Measurements from ENCODE around the gene CTH. TPM values are rescaled to one million over a fixed set of nuclear protein-coding genes. Genes with fewer than 3 reads are reported as not detected.
"Not testable (repeated sequence)": the region's sequence is repeated elsewhere in the genome, so short reads cannot be mapped to it uniquely, and the experiment has no call there.

CTH gene
- total and polyA plus RNA-seq, 8 donors, result 6.5 to 10.3 (median 8.1) TPM

DNA sequence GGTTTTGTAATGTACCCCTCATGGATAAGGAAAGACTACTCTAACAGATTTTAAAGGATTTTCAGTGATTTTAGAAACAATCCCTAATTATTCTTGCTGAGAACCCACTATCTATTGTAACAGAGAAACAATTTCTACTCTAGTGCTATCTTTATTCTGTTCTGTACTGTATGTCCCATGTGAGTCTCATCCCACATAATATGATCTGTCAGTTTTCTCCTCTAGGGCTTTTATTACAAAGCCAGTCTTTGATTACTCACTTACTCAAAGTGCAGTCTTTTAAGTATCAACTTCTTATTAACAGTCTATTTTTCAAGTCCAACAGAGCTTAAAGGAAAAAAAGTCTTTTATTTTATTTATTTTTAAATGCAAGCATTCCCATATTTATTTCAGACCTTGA, 54.8 kb downstream of the CTH start:
- no peaks in the 10 kb centered on the region for H3K27me3 ChIP-seq
- intact Hi-C loops (cut with DNase I), result no loop called here
- no peaks in the 10 kb centered on the region for H3K36me3 ChIP-seq
- TF ChIP-seq, protein P1, sequence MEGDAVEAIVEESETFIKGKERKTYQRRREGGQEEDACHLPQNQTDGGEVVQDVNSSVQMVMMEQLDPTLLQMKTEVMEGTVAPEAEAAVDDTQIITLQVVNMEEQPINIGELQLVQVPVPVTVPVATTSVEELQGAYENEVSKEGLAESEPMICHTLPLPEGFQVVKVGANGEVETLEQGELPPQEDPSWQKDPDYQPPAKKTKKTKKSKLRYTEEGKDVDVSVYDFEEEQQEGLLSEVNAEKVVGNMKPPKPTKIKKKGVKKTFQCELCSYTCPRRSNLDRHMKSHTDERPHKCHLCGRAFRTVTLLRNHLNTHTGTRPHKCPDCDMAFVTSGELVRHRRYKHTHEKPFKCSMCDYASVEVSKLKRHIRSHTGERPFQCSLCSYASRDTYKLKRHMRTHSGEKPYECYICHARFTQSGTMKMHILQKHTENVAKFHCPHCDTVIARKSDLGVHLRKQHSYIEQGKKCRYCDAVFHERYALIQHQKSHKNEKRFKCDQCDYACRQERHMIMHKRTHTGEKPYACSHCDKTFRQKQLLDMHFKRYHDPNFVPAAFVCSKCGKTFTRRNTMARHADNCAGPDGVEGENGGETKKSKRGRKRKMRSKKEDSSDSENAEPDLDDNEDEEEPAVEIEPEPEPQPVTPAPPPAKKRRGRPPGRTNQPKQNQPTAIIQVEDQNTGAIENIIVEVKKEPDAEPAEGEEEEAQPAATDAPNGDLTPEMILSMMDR (IDR thresholded peaks at IDR 0.05), result no peak
- ATAC-seq (no peak), DNase-seq (no peak)
- no peak overlapping the region for H3K27ac ChIP-seq
- no peak overlapping the region for H3K4me3 ChIP-seq
- H3K4me1 ChIP-seq, result no peaks in the 10 kb centered on the region
- no peaks in the 10 kb centered on the region for H3K9me3 ChIP-seq

DNA sequence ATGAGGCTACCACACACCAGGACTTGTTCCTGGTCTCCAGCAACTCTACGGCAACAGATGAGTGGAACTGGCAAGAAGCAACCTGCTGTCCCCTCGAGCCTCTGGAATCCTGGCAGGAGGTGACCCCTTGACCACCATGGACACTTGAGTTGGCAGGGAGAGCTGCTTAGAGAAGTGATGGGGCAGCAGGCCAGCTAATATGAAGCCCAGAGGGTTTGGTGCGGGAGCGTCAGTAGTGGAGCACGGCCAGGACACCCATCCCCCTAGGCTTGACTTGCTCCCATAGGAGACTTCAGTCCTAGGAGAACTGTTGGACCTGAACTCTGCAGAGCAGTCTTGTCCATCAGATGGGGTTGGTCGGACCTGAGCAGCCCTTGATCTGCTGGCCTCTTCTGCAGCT, 56.5 kb downstream of the CTH start:
- no peaks in the 10 kb centered on the region for H3K9me3 ChIP-seq
- no peak for ATAC-seq
- intact Hi-C loops (cut with DNase I), result no loop called here

DNA sequence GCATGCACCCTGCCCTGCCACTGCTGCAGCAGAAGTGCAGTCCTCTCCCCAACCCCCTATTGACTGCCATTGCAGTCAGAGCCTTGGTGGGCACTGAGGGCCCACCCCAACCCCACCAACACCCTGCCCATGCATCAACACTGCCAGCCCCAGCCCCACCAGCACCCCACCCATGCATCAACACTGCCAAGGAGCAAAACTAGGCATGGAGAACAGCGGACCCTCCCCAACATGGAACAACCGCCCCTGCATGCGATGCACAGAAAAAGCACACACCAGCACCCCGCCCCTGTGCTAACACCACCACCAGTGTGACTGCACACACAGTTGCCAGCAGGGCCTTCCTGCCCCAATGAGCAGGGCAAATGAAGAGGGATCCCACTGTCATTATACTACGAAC, 57.1 kb downstream of the CTH start:
- Histone ChIP-seq H3K27ac (no peak overlapping the region), H3K4me3 (no peak overlapping the region), H3K4me1 (no peaks in the 10 kb centered on the region), H3K27me3 (no peaks in the 10 kb centered on the region), H3K36me3 (no peaks in the 10 kb centered on the region), H3K9me3 (no peaks in the 10 kb centered on the region)
- ATAC-seq (no peak), DNase-seq (no peak)
- TF ChIP-seq, protein P1 (IDR thresholded peaks at IDR 0.05), result no peak
- intact Hi-C loops (cut with DNase I), result no loop called here

More for the DNA sequence above, 56.5 kb downstream of the CTH start:
- TF ChIP-seq, protein P1 (IDR thresholded peaks at IDR 0.05), result no peak
- no peak for DNase-seq
- H3K27ac ChIP-seq, result no peak overlapping the region
- no peaks in the 10 kb centered on the region for H3K4me1 ChIP-seq
- H3K4me3 ChIP-seq, result no peak overlapping the region
- no peaks in the 10 kb centered on the region for H3K27me3 ChIP-seq
- H3K36me3 ChIP-seq, result no peaks in the 10 kb centered on the region

DNA sequence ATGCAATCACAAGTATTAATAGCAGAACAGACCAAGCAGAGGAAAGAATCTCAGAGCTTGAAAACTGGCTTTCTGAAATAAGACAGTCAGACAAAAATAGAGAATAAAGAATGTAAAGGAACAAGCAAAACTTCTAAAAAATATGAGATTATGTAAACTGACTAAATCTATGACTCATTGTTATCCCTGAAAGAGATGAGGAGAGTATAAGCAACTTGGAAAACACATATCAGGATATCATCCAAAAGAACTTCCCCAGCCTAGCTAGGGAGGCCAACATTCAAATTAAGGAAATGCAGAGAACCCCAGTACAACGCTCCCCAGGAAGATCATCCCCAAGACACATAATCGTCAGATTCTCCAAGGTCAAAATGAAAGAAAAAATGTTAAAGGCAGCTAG, 58.1 kb downstream of the CTH start:
- DNase-seq; H3K36me3 ChIP-seq; ATAC-seq; H3K9me3 ChIP-seq; intact Hi-C loops (cut with DNase I); H3K4me3 ChIP-seq; H3K27ac ChIP-seq; H3K4me1 ChIP-seq; H3K27me3 ChIP-seq: not testable (repeated sequence)

DNA sequence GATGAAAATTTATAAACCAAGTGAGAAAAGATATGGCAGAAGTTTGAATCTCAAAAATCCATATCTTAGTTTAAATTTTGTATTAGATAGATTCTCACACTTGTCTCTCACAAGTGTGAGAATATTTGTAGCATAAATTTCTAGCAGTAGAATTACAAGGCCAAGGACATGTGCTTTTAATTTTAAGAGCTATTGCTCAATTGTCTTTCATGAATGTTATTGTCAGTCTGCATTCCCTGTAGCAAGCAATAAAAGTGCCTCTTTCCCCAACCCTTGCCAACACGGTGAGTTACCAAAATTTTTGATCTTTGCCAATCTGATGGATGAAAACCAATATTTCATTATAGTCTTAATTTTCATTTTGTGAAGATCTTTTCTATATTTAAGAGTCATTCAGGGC, 64.0 kb downstream of the CTH start:
- no peak overlapping the region for H3K27ac ChIP-seq
- TF ChIP-seq, protein P1 (IDR thresholded peaks at IDR 0.05), result no peak
- H3K9me3 ChIP-seq, result no peaks in the 10 kb centered on the region
- H3K27me3 ChIP-seq, result no peaks in the 10 kb centered on the region
- H3K36me3 ChIP-seq, result no peaks in the 10 kb centered on the region
- H3K4me1 ChIP-seq, result no peaks in the 10 kb centered on the region
- intact Hi-C loops (cut with DNase I), result no loop called here
- no peak overlapping the region for H3K4me3 ChIP-seq
- DNase-seq (no peak), ATAC-seq (no peak)

DNA sequence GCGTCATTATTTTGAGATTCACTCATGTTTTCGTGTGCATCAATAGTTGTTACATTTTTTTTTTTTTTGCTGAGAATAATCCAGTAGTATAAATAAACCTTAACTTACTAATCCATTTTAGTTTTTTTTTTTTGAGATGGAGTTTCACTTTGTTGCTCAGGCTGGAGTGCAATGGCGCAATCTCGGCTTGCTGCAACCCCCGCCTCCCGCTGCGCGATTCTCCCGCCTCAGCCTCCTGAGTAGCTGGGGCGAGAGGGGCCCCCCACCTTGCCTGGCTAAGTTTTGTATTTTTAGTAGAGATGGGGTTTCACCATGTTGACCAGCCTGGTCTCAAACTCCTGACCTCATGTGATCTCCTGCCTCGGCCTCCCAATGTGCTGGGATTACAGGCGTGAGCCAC, 66.0 kb downstream of the CTH start:
- intact Hi-C loops (cut with DNase I), result no loop called here
- no peak overlapping the region for H3K27ac ChIP-seq
- no peak for ATAC-seq

DNA sequence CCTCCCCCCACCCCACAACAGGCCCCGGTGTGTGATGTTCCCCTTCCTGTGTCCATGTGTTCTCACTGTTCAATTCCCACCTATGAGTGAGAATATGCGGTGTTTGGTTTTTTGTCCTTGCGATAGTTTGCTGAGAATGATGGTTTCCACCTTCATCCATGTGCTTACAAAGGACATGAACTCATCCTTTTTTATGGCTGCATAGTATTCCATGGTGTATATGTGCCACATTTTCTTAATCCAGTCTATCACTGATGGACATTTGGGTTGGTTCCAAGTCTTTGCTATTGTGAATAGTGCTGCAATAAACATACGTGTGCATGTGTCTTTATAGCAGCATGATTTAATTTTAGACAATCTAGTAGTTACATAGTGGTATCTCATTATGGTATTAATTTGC, 66.8 kb downstream of the CTH start:
- H3K9me3 ChIP-seq; DNase-seq; H3K27me3 ChIP-seq; H3K36me3 ChIP-seq; H3K27ac ChIP-seq; H3K4me3 ChIP-seq; intact Hi-C loops (cut with DNase I); ATAC-seq; H3K4me1 ChIP-seq: not testable (repeated sequence)

More for the DNA sequence above, 66.0 kb downstream of the CTH start:
- TF ChIP-seq, protein P1 (IDR thresholded peaks at IDR 0.05), result no peak
- Histone ChIP-seq H3K27me3 (no peaks in the 10 kb centered on the region), H3K9me3 (no peaks in the 10 kb centered on the region), H3K4me3 (no peak overlapping the region), H3K36me3 (no peaks in the 10 kb centered on the region), H3K4me1 (no peaks in the 10 kb centered on the region)
- DNase-seq, result no peak
